Liver (tissue), 3 donors: ENCODE results near the gene RTL10.

Experiments used
- EGR1 ChIP-seq, 2 donors: IDR thresholded peaks; 2 replicates each; pipeline ENCODE4 v1.6.1; 2016 to 2018; ENCODE audit warnings: antibody characterized with exemption in 2 of 2, low read depth in 2 of 2
- JUND ChIP-seq, 2 donors: IDR thresholded peaks; 2 replicates each; pipeline ENCODE4 v1.6.1; 2016; ENCODE audit warnings: antibody characterized with exemption in 2 of 2
- RAD21 ChIP-seq, 2 donors: IDR thresholded peaks; 2 replicates each; pipeline ENCODE4 v1.6.1; 2016; ENCODE audit warnings: antibody characterized with exemption in 2 of 2, mild to moderate bottlenecking in 2 of 2
- TAF1 ChIP-seq: conservative IDR thresholded peaks from 2 replicates; pipeline ENCODE4 v1.6.1; 2016; ENCODE audit warnings: antibody characterized with exemption, mild to moderate bottlenecking
- YY1 ChIP-seq: IDR thresholded peaks from 2 replicates; pipeline ENCODE4 v1.6.1; 2016; ENCODE audit warnings: antibody characterized with exemption, mild to moderate bottlenecking
- TF ChIP-seq, protein P1 (sequence below): fragments of 150-350 bp; IDR thresholded peaks from 2 replicates; pipeline ENCODE4 v1.5.1; 2017; ENCODE audit warnings: improper control_type of control experiment, low read depth, low read length; ENCODE audit not compliant: missing input control
- TF ChIP-seq, protein P2 (sequence below): IDR thresholded peaks from 2 replicates; pipeline ENCODE4 v1.6.1; 2016; ENCODE audit warnings: antibody characterized with exemption, mild to moderate bottlenecking
- donor health status: healthy.
- donor health status: healthy.

DNA sequence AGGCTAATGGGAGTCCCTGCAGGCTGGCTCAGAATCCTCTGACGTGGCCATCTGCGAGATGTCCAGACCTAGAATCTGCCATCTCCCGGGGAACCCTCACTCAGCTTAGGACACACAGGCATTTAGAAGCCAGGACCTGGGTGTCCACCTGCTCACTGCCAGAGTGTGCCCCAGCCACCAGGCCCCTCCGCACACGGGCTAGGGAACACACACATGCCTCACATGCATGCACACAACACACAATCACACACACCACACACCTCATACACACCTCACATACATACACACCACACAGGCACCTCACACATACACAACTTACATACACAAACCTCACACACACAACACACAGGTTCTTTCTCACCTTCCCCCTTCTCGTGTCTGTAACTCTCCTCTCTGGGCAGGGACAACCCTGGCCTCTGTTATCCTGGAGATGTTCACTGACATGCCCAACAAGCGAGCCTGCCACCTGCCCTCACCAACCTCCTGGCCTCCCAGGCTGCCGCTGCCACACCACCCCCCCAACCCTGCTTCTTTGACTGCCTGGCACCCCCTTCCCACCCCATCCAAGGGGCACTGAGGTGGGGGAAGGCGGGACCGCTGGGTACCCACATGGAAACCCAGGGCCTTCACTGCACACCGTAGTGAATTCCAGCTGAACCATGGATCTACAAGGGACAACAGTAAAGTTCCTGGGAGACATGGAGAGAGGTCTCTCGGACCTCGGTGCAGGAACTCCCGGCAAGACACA, 38.1 kb downstream of the RTL10 start:
- TF ChIP-seq, protein P1, sequence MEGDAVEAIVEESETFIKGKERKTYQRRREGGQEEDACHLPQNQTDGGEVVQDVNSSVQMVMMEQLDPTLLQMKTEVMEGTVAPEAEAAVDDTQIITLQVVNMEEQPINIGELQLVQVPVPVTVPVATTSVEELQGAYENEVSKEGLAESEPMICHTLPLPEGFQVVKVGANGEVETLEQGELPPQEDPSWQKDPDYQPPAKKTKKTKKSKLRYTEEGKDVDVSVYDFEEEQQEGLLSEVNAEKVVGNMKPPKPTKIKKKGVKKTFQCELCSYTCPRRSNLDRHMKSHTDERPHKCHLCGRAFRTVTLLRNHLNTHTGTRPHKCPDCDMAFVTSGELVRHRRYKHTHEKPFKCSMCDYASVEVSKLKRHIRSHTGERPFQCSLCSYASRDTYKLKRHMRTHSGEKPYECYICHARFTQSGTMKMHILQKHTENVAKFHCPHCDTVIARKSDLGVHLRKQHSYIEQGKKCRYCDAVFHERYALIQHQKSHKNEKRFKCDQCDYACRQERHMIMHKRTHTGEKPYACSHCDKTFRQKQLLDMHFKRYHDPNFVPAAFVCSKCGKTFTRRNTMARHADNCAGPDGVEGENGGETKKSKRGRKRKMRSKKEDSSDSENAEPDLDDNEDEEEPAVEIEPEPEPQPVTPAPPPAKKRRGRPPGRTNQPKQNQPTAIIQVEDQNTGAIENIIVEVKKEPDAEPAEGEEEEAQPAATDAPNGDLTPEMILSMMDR: no peak
- TF ChIP-seq JUND (IDR thresholded peaks at IDR 0.05): no peak
- no peak for TF ChIP-seq TAF1
- no peak for TF ChIP-seq RAD21 (IDR thresholded peaks at IDR 0.05)
- no peak for TF ChIP-seq EGR1 (IDR thresholded peaks at IDR 0.05; ENCODE audit: low read depth in 2 of 2)
- TF ChIP-seq, protein P2, sequence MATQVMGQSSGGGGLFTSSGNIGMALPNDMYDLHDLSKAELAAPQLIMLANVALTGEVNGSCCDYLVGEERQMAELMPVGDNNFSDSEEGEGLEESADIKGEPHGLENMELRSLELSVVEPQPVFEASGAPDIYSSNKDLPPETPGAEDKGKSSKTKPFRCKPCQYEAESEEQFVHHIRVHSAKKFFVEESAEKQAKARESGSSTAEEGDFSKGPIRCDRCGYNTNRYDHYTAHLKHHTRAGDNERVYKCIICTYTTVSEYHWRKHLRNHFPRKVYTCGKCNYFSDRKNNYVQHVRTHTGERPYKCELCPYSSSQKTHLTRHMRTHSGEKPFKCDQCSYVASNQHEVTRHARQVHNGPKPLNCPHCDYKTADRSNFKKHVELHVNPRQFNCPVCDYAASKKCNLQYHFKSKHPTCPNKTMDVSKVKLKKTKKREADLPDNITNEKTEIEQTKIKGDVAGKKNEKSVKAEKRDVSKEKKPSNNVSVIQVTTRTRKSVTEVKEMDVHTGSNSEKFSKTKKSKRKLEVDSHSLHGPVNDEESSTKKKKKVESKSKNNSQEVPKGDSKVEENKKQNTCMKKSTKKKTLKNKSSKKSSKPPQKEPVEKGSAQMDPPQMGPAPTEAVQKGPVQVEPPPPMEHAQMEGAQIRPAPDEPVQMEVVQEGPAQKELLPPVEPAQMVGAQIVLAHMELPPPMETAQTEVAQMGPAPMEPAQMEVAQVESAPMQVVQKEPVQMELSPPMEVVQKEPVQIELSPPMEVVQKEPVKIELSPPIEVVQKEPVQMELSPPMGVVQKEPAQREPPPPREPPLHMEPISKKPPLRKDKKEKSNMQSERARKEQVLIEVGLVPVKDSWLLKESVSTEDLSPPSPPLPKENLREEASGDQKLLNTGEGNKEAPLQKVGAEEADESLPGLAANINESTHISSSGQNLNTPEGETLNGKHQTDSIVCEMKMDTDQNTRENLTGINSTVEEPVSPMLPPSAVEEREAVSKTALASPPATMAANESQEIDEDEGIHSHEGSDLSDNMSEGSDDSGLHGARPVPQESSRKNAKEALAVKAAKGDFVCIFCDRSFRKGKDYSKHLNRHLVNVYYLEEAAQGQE: no peak
- no peak for TF ChIP-seq YY1
